GM18861 (cell line): Measurements from ENCODE around the gene CCNY.

ENCODE experiments used
- ATAC-seq: cut with Tn5 transposase; IDR thresholded peaks from one replicate; pipeline ENCODE4 v1.9.1; 2021; ENCODE audit not compliant: unreplicated experiment

Gene CCNY

DNA sequence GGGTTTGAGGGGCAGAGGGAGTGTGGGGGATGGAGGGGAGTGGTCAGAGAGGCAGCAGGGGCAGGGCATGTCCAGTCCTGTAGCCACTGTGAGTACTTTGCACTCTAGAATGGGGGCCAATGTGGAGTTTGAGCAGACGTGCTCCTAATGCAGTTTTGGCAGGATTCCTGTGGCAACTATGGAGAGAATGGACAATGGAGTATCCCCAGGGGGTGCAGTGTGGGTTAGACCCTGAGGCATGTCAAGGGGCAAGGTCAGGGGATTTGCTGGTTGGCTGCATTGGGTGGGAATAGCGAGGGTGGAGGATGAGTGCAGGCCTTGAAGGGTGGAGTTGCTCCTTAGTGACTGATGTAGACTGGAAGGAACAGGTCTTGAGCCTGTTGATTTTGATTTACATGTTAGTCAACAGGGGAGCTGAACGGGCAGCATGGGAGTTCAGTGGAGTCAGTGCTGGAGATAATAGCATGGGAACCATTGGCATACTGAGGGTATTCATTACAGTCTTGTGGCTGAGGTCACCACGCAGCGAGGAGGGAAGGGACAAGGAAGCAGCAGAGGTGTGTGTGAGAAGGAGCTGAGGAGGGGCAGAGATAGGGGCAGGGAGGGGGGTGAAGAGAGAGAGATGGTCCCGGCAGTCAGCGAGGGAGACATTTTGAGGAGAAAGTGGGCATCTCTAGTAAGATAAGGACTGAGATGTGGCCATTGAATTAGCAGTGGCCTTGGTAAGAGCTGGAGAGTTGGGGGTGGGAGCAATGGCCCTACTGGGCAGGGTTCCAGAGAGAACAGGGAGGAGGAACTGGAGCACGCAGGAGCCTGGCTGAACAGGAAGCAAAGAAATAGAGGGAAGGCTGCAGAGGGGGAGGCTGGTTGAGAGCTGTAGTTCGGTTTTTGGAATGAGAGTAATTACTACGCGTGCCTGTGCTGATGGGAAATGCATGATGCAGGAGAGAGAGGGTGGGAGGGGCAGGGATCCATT lies 112.7 kb downstream of the CCNY start:
- ATAC-seq, result no peak

GRCh38 chr10:35449944-35450343 lies 113.6 kb downstream of the CCNY start:
- ATAC-seq, result no peak

GRCh38 chr10:35451151-35452016 lies 115.1 kb downstream of the CCNY start:
- ATAC-seq, result peak; percentile 99

DNA sequence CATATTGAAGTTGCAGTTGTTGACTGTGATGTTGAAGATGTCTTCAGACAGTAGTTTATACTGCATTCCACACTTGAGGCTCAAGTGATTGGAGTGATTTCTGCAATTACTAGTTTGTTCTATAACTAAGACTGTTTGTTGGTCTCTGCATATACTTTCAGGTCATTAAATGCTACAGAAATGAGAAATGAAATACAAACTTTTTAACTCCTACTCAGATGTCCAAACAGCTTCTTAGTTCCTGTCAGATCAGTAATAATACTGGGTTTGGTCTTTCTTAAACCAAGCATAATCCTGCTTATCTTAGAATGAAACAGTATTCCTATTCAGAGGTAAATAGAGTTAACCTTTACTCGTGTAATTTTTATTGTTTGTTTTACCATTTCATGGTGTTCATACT lies 115.9 kb downstream of the CCNY start:
- no peak for ATAC-seq

DNA sequence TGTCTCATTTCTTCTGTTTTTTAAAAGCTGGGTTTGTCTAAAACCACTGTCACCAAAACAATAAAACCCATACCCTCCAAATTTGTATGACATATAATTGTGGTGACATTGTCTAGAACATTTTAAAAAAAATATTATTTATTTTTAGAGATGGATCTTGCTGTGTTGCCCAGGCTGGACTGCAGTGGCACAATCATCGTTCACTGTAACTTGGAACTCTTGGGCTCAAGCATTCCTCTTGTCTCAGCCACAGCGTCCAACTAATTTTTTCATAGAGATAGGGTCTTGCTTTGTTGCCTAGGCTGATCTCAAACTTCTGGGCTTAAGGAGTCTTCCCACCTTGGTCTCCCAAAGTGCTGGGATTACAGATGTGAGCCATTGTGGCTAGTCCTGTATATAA lies 116.5 kb downstream of the CCNY start:
- ATAC-seq, result no peak

DNA sequence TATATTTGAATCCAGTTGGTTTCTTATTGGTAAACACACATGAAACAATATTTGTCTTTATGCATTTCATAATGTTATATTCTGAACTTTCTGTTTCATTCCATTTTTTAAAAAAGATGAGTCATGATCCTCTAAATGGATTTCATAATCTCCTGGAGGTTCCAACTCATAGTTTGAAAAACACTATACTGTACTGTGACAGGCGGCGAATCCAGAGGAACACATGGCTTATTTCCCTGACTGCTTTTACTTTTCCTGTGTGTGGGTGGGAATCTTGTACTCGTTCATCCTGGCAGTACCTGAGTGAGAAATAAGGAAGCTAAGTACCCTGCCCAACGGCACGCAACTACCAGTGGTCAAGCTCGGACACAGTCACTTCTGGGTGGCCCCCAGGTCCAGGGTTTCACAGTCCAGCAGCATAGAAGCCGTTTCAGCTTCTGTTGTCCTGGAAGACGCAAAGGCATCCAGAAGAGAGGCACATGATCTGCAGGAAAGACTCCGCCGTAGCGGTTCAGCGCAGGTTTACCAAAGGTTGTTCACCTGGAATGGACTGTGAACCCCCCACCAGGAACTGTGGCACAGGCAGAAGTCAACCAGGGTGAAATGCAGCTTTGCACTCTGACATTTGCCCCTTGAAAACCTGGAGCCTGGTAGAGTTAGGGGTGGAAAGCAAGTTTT lies 117.7 kb downstream of the CCNY start:
- ATAC-seq, result no peak

GRCh38 chr10:35456153-35456720 lies 119.9 kb downstream of the CCNY start:
- ATAC-seq, result no peak

GRCh38 chr10:35456784-35457183 lies 120.5 kb downstream of the CCNY start:
- no peak for ATAC-seq

DNA sequence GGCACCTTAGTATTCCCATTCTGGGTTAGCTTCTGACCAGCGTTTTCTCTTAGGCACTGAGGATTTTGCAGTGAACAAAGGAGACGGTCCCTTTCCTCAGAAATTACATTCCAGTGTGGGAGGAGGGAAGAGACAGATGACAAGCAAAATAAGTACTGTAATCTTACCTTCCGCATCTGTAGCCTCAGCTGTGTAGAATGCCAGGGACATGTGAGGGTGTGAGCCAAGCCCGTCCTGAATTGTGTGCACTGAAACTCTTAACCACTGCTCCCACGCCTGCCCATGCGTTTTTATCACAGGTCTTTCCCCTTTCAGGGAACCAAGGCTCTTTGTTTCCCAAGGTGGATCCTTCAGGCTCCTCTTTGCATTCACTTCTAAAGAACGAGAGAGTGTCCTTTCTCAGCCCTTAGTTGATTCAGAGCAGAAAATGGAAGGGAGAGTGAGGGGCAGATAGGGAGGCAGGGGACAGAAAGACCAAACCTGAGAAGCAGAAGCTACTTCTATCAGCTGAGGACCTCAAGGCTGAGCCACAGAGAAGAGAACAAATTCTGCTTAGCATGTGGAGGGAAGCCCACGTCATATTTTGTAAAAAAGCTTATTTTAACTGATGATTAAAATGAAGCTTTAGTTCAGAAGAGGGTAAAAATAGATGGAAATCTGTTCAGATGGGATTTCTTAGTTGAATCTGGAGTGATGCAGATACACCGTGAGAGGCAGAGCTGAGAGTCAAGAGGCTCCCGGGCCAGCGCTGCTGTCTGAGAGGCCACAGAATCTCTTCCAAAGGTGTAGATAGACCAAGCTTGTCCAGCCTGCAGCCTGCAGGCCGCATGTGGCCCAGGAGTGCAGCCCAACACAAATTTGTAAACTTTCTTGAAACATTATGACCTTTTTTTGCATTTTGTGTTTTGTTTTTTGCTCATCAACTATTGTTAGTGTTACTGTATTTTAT lies 122.5 kb downstream of the CCNY start:
- ATAC-seq, result no peak

DNA sequence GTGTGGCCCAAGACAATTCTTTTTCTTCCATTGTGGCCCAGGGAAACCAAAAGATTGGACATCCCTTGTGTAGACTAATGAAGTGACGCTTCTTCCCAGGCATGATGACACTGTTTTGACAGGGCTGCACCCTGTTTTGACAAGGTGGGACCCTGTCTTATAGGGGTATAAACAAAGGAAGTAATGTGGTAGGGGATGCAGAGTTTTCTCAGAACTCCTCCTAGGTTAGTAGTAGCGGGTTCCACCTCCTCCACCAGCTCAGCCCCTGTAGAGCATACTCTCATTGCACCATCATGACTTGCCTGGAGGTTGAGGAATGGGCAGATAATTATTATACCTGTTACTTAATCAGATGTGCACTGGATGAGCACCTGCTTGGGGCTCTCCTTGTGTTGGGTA lies 123.1 kb downstream of the CCNY start:
- no peak for ATAC-seq

DNA sequence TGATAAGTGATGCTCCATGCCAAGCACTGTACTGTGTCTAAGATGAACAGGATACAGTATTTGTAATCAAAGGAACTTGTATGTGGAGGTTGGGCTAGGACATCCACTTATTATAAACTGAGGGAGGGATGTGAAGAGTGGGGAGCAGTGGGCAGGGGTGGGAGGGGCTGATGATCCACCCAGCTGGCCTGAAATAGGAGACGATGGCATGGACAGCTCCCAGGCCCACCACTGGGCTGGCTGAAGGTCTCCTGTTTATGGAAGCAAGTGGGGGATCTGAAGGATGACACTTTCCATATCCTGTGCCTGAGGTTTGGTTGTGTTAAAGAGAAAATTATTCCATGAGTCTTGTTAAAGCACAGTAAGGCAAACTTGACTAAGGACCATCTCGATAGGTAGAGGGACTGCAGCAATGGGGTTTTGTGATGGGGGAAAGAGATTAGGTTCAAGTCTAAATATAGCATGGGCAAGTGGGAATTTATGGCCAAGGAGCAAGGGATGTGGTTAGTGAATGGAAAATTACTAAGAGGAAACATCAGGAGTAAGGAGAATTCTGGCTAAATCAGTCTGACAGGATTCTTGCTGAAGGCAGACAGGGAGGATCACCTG lies 124.6 kb downstream of the CCNY start:
- no peak for ATAC-seq

DNA sequence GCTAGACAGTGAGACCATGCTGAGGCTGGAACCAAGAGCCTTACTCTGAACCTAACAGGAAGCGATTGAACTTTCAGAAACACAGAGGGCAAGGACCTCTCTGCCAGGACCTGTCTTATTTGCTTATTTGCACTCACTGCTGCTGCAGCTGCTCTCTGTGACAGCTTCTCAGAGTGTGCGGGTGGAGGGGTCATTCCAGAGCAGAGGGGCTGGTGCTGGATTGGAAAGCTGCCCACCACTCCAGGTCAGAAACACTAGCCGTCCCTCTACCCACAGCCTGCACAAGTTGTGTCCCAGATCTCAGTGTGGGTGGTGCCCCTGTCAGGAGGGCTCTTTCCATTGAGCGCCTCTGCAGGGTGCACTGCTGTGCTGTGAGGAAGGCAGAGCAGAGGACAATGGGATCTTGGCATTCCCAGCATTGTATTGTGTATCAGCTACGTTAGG lies 126.2 kb downstream of the CCNY start:
- ATAC-seq, result peak; percentile 78

- ATAC-seq, result no peak
Observed at GRCh38 chr10:35463105-35463867, 127.0 kb downstream of the CCNY start.

- no peak for ATAC-seq
Observed at GRCh38 chr10:35463878-35464277, 127.6 kb downstream of the CCNY start.

- no peak for ATAC-seq
Observed at GRCh38 chr10:35464825-35465456, 128.6 kb downstream of the CCNY start.

- ATAC-seq, result no peak
Observed at GRCh38 chr10:35465673-35466072, 129.4 kb downstream of the CCNY start.

DNA sequence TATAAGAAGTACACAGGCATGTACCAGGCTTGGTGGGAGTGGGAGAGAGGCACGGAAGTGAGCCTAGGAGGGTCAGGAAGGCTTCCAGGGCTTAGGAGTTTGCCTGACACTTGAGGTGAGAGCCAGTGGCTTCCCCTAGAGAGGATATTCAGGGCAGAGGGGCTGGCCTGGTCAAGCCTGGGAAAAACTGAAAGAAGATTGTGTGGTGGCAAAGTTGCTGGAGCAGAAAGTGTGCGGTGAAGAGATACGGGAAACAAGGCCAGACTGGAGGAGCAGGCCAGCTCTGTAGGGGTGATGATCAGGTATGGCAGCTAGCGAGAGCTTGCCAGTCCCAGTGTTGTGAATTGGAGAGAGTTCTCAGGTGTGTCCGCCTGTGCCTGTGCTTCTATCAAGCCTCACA lies 129.9 kb downstream of the CCNY start:
- ATAC-seq, result no peak

- no peak for ATAC-seq
Observed at GRCh38 chr10:35466661-35467060, 130.4 kb downstream of the CCNY start.
